Adipose tissue (tissue), 3 donors: ENCODE measurements around the gene MMP24. TPM values are rescaled to one million over a fixed set of nuclear protein-coding genes. Genes with fewer than 3 reads are reported as not detected.

Experiments used
- H3K27ac ChIP-seq: one replicate; pipeline ENCODE4 v1.5.1; 2013; ENCODE audit warnings: low read depth, low read length
- WGBS, 3 donors: extraction: QIAGEN DNeasy Blood & Tissue Kit; methylation state at CpG; one replicate each; pipeline ENCODE4 v1.1.7; 2013; 5-methylcytosine and 5-hydroxymethylcytosine counted together
- polyA plus RNA-seq, 3 donors: library from polyadenylated mRNA; stranded (reverse); fragments of 200-250 nt; gene quantifications; one replicate each; pipeline ENCODE4 v1.2.3, GENCODE V29; 2013
- donor health status: healthy with polysubstance abuse.
- donor health status: Bipolar disorder and iron deficiency.
- donor health status: healthy.

MMP24 gene
- polyA plus RNA-seq, 3 donors, result 0.45 to 4.0 (median 0.98) TPM

DNA sequence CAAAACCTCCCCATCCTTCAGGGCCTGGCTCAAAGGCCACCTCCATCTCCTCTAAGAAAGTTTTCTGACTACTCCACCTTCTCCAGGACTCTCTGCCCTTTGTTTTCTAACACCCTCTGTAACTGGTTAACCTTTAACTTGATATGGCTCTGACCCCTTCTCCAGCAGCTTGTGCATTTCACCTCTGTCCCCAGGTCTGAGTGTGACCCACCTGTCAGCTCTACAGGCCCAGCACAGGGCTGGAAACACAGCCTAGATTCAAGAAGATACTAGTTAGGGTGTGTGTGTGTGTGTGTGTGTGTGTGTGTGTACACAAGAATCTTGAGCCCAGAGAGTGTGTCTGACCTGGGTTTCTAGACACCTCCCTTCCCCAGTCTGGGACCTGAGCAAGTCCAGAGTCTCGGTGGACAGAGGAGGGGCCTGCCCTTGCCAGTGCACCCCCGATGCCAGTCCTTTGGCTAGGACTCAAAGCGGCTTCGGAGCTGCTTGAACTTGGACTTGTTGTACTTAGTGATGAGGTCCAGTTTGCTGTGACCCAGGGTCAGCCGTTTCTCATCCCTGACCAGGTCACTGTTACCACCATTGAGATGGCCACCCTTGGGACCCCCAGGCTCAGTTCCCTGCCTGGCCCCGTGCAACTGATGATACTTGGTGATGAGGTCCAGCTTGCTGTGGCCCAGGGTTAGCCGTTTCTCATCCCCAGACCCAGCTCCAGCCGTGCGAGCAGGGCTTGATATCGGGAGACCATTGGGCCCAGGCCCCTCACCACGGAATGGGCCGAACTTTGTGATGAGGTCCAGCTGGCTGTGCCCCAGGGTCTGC lies 59.8 kb downstream of the MMP24 start:
- 89 to 97% (median 94%) methylated on average over 12 of the region's 12 CpGs for WGBS, 3 donors

DNA sequence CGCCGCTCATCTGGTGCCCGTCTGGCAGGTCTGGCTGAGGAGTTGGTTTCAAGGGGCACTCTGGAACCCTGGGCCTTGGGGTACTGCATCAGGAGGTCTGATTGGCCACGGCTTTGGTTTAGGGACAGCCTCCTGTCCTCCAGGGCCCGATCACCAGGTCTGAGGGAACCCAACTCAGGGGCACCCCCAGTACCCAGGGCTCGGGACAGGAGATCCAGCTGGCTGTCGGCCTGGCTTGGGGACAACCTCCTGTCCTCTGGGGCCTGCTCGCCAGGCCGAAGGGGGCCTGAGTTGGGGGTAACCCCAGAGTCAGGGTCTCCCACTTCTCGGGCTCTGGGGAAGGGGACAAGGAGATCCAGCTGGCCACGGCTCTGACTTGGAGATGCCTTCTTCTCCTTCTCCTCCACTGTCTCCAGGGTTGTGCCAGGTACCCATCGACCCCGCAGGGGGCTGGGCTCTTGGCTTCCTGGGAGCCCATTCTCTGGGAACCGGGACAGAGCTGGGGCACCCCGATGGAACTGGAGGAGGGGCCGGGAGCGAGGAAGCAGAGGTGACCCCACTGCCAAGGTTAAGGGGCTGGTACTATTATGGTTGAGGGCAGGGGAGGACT lies 60.5 kb downstream of the MMP24 start:
- 87 to 94% (median 94%) methylated on average over 17 of the region's 17 CpGs for WGBS, 3 donors
- no peak overlapping the region for H3K27ac ChIP-seq

More for the DNA sequence above, 59.8 kb downstream of the MMP24 start:
- no peak overlapping the region for H3K27ac ChIP-seq

DNA sequence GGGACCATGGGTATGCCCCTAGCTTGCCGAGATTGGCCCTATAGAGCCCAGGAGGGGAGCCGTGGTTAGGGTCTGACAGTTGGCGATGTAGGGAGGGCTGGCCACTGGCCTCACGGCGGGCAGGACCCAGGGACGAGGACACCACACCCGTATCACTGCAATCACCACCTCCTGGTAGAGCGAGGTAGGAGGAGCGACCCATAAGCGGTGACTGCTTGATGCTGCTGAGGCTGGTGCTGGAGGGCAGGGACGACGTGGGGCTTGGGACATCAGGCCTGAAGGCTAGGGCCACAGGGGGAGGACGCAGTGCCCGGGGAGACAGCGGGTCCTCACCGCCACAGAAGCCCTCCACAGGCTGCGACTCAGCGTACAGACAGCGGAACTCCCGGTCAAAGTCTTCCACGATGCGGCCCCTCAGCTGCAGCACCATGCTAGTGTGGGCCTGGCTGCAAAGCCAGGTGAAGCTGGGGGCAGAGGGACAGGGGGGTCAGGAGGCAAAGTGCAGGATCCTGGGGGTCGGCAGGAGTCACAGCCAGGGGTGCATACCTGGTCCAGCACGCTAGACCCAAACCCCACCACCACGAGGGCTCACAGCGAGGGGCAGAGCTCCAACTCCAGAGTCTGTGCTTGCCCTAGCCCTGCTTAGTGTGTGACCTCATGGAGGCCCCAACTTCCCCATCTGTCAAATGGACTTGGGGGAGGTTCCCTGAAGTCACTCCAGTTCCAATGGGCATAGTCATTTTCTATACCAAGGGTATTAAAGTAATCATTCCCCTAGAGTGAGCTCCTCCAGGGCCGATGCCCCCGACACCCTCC lies 61.2 kb downstream of the MMP24 start:
- 80 to 87% (median 86%) methylated on average over 28 of the region's 28 CpGs for WGBS, 3 donors

DNA sequence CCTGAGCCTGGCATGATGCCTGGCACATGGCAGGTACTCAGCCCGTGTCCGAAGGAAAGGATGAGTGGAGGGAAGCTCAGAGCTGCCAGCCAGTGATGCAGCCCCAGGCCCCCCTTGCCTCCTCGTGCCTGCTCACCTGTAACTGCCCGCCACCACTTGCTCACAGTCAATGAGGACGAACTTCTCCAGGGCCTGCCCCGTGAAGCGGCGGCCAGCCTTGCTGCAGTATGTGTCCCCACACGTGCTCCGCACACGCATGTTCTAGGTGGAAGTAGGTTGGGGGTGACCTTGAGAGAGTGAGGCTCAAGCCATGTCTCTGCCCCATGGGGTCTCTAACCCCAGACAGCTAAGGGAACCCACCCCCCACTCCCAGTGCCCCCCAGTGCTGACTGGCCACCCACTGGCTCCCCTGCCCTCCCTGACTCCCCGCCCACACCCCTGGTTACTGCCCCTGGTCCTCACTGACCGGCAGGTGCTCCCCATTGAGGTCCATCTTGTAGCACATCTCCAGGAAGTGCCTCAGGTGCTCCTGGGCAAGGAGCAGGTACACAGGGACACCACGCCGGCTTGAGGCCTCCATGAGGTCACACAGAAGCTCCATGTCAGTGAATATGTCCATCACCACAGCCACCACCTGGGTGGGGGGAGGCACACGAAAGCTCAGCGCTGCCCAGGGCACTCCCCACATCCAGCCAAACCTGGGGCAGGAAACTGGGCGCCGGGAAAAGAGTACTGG lies 62.0 kb downstream of the MMP24 start:
- no peak overlapping the region for H3K27ac ChIP-seq
- 81 to 84% (median 84%) methylated on average over 19 of the region's 19 CpGs for WGBS, 3 donors

More for the DNA sequence above, 61.2 kb downstream of the MMP24 start:
- no peak overlapping the region for H3K27ac ChIP-seq

DNA sequence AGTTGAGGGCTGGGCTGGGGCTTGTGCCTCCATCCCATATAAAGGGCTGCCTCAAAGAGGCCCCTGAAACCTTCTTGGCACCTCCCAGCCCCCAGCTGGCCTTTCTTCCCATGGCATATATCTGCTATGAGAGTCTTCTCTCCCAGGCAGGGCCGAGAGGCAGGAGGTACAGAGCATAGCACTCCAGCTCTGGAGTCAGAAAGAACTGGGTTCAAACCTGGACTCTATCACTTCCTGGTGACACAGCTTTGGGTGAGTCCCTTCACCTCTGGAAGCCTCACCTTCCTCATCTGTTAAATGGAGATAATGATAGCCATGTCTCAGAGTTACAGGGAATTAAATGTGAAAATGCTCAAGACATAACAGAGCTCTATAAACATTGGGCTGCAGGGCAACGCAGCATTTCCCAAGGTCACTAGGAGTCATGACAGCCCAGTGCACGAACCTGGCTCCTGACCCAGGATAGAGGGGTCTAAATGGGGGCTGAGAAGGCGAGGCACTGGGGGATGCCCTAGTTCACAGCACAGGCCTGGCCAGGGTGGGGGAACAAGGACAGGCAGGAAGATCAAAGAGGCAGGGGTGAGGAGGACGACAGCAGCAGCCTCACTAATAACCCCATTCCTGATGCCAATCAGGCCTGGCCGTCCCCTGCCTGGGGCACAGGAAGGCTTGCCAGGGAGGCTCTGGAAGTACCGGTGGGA lies 63.8 kb downstream of the MMP24 start:
- 59 to 70% (median 62%) methylated on average over 5 to 7 of the region's 7 CpGs for WGBS, 3 donors
- H3K27ac ChIP-seq, result no peak overlapping the region

DNA sequence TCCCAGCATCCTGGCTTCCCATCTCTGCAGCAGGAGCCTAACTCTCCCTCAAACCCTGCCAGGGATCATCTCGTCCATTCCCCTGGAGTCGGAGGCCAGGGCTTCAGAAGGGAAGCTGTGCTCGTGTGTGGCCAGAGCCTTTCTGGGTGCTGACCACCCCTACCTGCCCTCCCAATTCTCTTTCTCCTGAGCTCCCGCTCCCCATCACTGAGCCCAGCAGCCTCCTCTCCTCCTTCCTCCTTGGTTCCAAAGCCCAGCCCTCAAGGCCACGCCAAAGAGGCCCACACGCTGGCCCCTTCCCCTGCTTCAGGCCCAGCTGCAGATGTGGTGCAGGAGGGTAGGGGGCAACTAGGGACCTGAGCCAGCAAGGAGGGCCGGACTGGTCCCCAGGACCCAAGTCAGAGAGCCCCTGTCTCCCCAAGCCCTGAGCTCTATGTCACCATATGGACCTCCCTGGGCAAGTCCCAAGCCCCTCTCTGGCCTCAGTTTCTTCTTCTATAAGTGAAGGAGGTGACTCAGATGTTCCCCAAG lies 64.5 kb downstream of the MMP24 start:
- WGBS, 3 donors, result 82 to 87% (median 84%) methylated on average over 7 of the region's 7 CpGs
- H3K27ac ChIP-seq, result no peak overlapping the region

DNA sequence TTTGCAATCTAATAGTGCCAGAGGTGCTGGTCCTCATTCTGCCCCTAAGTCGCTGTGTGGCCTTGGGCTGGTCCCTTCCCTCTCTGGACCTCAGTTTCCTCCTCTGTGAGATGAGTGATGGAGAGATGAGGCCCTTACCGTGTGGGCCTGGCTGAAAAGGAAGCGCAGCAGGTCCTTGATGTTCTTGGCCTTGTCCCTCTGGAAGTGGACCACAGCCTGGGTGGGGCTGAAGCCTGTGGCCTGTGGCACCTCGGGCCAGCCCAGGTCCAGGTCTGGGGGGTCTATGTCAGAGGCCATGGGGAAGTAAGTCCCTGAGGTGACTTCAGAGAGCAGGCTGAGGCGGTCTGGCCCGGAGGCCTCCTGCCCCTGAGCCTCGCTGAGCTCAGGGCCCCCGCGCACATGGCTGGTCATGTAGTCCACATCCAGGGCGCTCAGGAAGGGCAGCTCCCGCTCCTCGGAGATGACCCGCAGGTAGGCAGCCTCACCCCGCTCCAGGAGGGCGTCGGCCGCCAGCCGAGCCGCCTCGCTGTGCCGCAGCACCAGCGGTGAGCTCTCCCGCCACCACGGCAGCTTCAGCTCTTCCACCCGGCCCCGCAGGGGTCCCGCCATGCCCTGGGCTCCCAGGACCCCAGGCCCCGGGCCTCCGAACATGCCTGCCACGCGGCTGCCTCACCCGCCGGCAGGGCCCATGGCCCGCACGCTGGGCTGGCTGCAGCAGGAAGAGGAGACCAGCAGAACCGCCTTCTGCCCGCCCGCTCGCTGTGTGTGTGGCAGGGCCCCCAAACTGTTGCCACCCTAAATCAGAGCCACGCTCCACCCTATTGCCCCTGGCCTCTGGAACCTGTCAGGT lies 65.4 kb downstream of the MMP24 start, which contains the start of gene FAM83C:
FAM83C (minus strand) TSS at position 772 of the 850 bp plus-strand sequence; CDS start at position 651, 121 bp downstream.
- WGBS, 3 donors, result 80 to 83% (median 81%) methylated on average over 26 to 40 of the region's 40 CpGs
- H3K27ac ChIP-seq, result no peak within 1 kb of the TSS

DNA sequence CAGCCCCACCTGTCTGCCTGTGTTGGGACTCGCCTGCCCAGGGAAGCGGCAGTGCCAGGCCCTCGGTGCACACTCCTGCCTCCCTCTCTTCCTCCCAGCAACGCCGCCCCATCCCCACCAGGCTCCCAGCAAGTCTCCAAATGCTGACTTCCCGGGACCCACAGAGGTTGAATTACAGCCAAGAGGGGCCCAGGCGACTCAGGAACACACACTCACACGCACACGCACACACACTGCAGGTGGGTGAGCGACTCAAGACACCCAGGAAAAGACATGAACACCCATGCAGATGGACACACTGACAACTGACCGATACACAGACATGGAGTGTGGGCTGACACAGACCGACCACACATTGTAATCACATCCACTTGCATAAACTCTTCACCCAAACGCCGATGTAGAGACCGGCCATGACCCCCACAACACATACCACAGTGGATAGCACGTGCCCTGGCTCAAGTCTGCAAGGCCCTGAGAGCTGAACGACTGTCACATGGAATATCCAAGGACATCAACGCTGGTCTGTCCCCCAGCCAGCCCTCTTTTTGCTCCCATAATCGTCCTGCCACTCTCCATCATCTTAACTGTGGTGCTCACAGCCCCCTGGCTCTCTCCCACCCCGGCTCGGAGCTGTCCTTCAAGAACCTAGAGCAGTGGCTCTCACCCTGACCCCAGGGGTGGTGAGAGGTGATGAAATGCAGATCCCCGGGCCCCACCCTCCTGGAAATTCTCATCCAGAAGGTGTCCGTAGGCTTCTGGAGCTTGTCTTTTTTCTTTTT lies 66.2 kb downstream of the MMP24 start:
- 64 to 76% (median 73%) methylated on average over 23 of the region's 23 CpGs for WGBS, 3 donors
- H3K27ac ChIP-seq, result no peak overlapping the region

DNA sequence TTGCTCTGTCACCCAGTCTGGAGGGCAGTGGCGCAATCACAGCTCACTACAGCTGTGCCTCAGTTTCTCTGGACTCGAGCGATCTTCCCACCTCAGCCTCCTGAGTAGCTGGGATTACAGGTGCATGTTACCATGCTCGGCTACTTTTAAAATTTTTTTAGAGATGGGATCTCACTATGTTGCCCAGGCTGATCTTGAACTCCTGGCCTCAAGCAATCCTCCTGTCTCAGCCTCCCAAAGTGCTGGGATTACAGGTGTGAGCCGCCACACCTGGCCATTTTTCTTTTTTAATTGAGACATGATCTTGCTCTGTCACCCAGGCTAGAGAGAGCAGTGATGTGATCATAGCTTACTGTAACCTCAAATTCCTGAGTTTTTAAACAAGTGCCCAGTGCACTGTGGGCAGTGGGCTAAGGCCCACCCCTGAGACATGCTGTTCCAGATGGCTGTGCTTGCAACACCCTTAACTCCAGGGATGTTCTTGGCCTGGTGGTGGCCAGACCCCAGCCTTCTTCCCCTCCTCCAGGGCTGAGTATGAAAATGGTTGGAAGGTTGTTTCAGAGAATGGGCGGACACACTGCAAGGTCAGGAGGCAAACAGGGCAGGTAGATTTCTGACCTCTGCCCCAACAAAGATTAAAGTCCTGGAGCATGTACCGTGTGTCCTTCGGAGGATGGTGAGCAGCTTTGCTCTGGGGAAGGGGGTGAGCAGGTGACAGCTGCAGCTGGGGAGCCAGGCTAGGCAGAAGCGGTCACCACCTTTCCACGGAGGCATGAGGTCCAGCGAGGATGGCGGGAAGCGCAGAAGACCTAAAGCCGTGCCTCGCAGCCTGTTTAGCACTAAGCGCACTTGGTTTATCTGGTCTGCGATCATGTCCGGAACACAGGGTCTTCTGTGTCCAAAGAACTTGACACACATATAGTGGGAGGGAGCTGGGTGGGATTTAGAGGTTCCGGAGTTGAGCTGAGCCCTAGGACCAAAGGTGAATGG lies 67.1 kb downstream of the MMP24 start:
- 82 to 93% (median 90%) methylated on average over 19 of the region's 19 CpGs for WGBS, 3 donors
- no peak overlapping the region for H3K27ac ChIP-seq

DNA sequence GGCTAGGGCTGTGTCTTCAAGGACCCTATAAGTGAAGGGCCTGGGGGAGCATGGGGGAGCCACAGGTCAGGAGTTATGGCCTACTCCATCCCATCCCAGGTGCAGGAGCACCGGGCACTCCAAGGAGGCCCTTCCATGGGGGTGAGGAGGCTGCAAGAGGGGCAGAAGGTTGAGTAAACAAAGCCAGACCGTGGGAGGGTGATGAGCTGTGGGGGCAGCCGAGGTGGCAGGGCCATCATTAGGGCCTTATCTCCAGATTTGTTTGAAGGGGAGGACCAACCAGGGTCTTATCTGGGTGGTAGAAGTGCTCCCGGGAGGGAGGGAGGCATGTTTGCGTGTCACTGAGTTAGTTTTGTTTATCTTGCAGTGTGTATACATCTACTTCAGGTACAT lies 67.8 kb downstream of the MMP24 start:
- no peak overlapping the region for H3K27ac ChIP-seq
- 39 to 62% (median 56%) methylated on average over 5 of the region's 5 CpGs for WGBS, 3 donors

DNA sequence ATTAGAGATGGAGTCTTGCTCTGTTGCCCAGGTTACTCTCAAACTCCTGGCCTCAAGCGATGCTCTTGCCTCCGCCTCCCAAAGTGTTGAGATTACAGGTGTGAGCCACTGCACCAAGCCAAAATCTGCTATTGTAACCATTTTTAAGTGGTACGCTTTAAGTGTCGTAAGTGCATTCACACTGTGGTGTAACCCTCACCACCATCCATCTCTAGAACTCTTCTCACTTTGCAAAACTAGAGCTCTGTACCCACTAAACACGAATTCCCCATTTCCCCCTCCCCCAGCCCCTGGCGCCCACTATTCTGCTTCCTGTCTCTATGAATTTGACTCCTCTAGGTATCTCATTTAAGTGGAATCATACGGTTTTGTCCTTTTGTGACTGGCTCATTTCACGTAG lies 68.6 kb downstream of the MMP24 start:
- H3K27ac ChIP-seq, result no peak overlapping the region
- WGBS, 3 donors, result 65 to 74% (median 70%) methylated on average over 8 of the region's 8 CpGs

DNA sequence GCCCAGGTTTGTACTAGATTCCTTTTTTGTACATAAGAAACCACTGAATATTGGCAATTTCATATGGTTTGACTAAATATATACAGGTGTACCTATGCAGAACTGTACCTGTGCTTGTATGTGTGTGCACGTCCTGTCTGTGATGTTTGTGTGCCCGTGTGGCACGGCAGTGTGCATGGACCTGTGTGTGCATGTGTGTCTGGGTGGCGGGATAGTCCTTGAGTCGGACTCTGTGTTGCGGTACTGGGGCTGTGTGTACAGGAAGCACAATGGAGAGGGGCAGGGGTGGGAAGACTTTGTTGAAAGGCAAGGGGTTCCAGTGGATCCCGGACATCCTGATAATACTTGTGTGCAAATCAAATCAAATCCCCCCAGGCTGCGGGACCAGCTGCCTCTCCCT lies 69.2 kb downstream of the MMP24 start:
- 65 to 80% (median 74%) methylated on average over 8 of the region's 8 CpGs for WGBS, 3 donors

DNA sequence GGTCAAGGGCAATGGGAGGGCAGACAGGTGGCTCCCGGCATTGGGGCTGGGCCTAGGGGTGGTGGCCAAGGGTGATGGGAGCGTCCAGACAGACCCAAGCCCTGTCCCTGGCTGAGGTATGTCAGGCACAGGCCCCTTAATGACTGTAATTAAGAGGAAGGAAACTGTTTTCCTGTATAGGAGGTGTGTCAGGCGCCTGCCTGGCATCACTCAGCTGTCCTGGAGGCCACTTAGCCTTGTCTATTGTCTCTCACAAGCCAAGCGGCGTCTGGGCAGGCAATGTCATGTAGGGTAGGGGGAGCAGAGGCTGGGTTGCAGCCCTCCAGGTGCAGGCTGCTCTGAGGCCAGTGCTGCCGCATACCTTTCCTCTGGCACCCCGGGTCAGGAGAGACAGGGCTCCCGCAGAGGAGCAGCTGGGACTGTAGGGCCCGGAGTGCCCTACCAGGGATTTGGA lies 69.6 kb downstream of the MMP24 start:
- no peak overlapping the region for H3K27ac ChIP-seq
- WGBS, 3 donors, result 45 to 57% (median 48%) methylated on average over 9 of the region's 9 CpGs

More for the DNA sequence above, 69.2 kb downstream of the MMP24 start:
- no peak overlapping the region for H3K27ac ChIP-seq

DNA sequence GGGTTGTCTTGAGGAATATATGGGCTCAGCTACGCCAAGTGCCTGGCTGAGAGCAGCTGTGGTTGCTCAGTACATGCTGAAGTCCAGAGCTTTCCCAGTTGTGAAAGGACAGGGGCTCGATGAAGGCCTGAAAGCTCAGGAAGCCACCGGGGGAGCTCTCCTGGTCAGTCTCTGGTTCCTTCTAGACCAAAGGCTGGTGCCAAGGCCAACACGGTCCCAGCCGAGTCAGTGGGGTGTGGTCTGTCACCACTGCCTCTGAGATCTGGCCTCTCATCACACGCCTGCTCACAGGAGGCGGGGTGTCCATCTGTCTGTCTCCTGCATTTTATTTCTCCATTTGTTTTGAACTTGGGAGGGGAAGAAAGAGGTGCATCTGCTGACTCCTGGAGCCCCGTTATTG lies 70.7 kb downstream of the MMP24 start:
- WGBS, 3 donors, result 49 to 61% (median 55%) methylated on average over 8 of the region's 8 CpGs
- no peak overlapping the region for H3K27ac ChIP-seq

DNA sequence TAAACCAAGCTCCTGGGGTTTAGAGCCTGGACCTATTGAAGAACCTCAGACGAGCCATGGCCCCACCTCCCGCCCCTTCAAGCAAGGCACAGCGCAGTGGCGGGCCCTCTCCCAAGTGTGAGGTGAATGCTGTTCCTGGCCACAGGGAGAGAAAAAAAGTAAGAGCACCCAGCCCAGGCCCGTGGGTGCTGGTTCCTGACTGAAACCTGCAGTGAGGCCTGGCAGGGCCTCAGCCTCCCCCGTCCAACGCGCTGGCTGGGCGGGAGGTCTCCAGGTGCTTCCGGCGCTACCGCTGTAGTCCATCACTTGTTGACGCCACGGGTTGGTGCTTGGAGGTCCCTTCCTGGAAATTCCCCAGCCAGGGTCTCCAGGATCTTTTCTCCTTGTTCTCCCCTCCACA lies 71.2 kb downstream of the MMP24 start:
- no peak overlapping the region for H3K27ac ChIP-seq
- 79 to 89% (median 86%) methylated on average over 12 to 14 of the region's 14 CpGs for WGBS, 3 donors
